HepG2 (cell line): Measurements from ENCODE around the gene TREH. TPM values are rescaled to one million over a fixed set of nuclear protein-coding genes. Genes with fewer than 3 reads are reported as not detected.

ENCODE experiments used
- CTCF ChIP-seq: sonication (generic); formaldehyde crosslinking; IDR thresholded peaks from 2 replicates; pipeline ENCODE4 v1.5.0; 2020; ENCODE audit warnings: mild to moderate bottlenecking, missing genetic modification reagents, moderate library complexity
- FLYWCH1 ChIP-seq: sonication (generic); formaldehyde crosslinking; IDR thresholded peaks from 2 replicates; pipeline ENCODE4 v1.8.1; 2023; ENCODE audit warnings: mild to moderate bottlenecking, missing genetic modification reagents
- HNRNPLL ChIP-seq: fragments of 200-400 bp; formaldehyde crosslinking; IDR thresholded peaks from 2 replicates; pipeline ENCODE4 v1.6.1; 2017; ENCODE audit warnings: mild to moderate bottlenecking, low read depth, low read length; ENCODE audit not compliant: poor library complexity, severe bottlenecking
- JARID2 ChIP-seq: sonication (generic); formaldehyde crosslinking; IDR thresholded peaks from 2 replicates; pipeline ENCODE4 v1.8.1; 2023; ENCODE audit warnings: missing genetic modification reagents, inconsistent platforms; ENCODE audit not compliant: insufficient replicate concordance
- KIAA2018 ChIP-seq: sonication (generic); formaldehyde crosslinking; IDR thresholded peaks from 2 replicates; pipeline ENCODE4 v1.5.0; 2020; ENCODE audit warnings: mild to moderate bottlenecking, missing genetic modification reagents, borderline replicate concordance
- MATR3 ChIP-seq: sonication (generic); formaldehyde crosslinking; IDR thresholded peaks from 2 replicates; pipeline ENCODE4 v1.4.0; 2020; ENCODE audit warnings: missing genetic modification reagents
- MYPOP ChIP-seq: sonication (generic); formaldehyde crosslinking; IDR thresholded peaks from 2 replicates; pipeline ENCODE4 v1.8.1; 2023; ENCODE audit warnings: mild to moderate bottlenecking, moderate library complexity, missing genetic modification reagents
- NFIC ChIP-seq: IDR thresholded peaks from 2 replicates; pipeline ENCODE4 v1.6.1; 2012; ENCODE audit warnings: mild to moderate bottlenecking, low read length, inconsistent platforms
- PHF8 ChIP-seq: sonication (generic); formaldehyde crosslinking; IDR thresholded peaks from 2 replicates; pipeline ENCODE4 v1.5.0; 2020; ENCODE audit warnings: missing genetic modification reagents
- POLR2G ChIP-seq: fragments of 200-400 bp; formaldehyde crosslinking; IDR thresholded peaks from 2 replicates; pipeline ENCODE4 v1.6.1; 2018; ENCODE audit warnings: mild to moderate bottlenecking, low read depth, low read length, moderate library complexity
- SIX4 ChIP-seq: sonication (generic); formaldehyde crosslinking; IDR thresholded peaks from 2 replicates; pipeline ENCODE4 v1.4.0; 2020; ENCODE audit warnings: missing genetic modification reagents
- ZBTB1 ChIP-seq: sonication (generic); formaldehyde crosslinking; IDR thresholded peaks from 2 replicates; pipeline ENCODE4 v1.4.0; 2020; ENCODE audit warnings: missing genetic modification reagents, borderline replicate concordance
- ZC3H4 ChIP-seq: sonication (generic); formaldehyde crosslinking; IDR thresholded peaks from 2 replicates; pipeline ENCODE4 v1.4.0; 2020; ENCODE audit warnings: missing genetic modification reagents, borderline replicate concordance
- ZNF333 ChIP-seq: sonication (generic); formaldehyde crosslinking; IDR thresholded peaks from 2 replicates; pipeline ENCODE4 v1.4.0; 2020; ENCODE audit warnings: mild to moderate bottlenecking, missing genetic modification reagents, borderline replicate concordance
- ZNF749 ChIP-seq: sonication (generic); formaldehyde crosslinking; IDR thresholded peaks from 2 replicates; pipeline ENCODE4 v1.8.0; 2022; ENCODE audit warnings: mild to moderate bottlenecking, missing genetic modification reagents, moderate library complexity, borderline replicate concordance
- ZNF773 ChIP-seq: sonication (generic); formaldehyde crosslinking; IDR thresholded peaks from 2 replicates; pipeline ENCODE4 v1.4.0; 2020; ENCODE audit warnings: missing genetic modification reagents, borderline replicate concordance
- polyA plus RNA-seq, 8 experiments: library from polyadenylated mRNA; depleted of rRNA in 3 of 8; stranded (reverse) in 7 of 8; unstranded in 1 of 8; fragments of >200 nt; fragmentation: Illumina TruSeq in 4 of 8; extraction: Trizol in 4 of 8; gene quantifications; 2 replicates each; pipeline versions ENCODE4 v1.2.1 to v1.2.3, GENCODE V29; 2011 to 2016; ENCODE audit warnings: low read depth in 4 of 8, missing spikeins in 1 of 8, mixed read lengths in 1 of 8; ENCODE audit not compliant: insufficient read depth in 1 of 8
- total RNA-seq, 5 experiments: library from RNA; depleted of rRNA; stranded (reverse); fragments of >200 nt; fragmentation: Illumina TruSeq; extraction: Trizol; gene quantifications; 2 replicates each; pipeline ENCODE4 v1.2.3, GENCODE V29; 2016; ENCODE audit warnings: low read depth in 1 of 5
- TF ChIP-seq, protein P1 (sequence below): IDR thresholded peaks from 2 replicates; pipeline ENCODE4 v1.6.1; 2016; ENCODE audit warnings: low read depth

Gene TREH
- total and polyA plus RNA-seq, 2 of the 13 experiments (the other 11 are each of a cell fraction or from before 2014, with no cell fraction given): 0.53 to 0.86 TPM

GRCh38 chr11:118659314-118659952 lies 20.0 kb downstream of the TREH start (continued):
- TF ChIP-seq SIX4 (CRISPR knock-in tag) (no peak), POLR2G (peak; percentile 28), ZC3H4 (CRISPR knock-in tag) (no peak), MYPOP (no peak), FLYWCH1 (no peak), PHF8 (CRISPR knock-in tag) (no peak), MATR3 (CRISPR knock-in tag) (no peak), ZNF333 (CRISPR knock-in tag) (no peak), HNRNPLL (no peak), ZNF749 (CRISPR knock-in tag) (no peak), ZBTB1 (CRISPR knock-in tag) (no peak), CTCF (peak; percentile 99), NFIC (no peak), JARID2 (CRISPR knock-in tag) (no peak), KIAA2018 (CRISPR knock-in tag) (no peak), ZNF773 (CRISPR knock-in tag) (no peak)
- TF ChIP-seq, protein P1, sequence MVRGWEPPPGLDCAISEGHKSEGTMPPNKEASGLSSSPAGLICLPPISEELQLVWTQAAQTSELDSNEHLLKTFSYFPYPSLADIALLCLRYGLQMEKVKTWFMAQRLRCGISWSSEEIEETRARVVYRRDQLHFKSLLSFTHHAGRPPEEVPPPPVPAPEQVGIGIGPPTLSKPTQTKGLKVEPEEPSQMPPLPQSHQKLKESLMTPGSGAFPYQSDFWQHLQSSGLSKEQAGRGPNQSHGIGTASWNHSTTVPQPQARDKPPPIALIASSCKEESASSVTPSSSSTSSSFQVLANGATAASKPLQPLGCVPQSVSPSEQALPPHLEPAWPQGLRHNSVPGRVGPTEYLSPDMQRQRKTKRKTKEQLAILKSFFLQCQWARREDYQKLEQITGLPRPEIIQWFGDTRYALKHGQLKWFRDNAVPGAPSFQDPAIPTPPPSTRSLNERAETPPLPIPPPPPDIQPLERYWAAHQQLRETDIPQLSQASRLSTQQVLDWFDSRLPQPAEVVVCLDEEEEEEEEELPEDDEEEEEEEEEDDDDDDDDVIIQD (CRISPR knock-in tag): 0 out of 2 replicates have a peak, but pooled peaks have one; percentile 17
